Measurements from ENCODE around the gene GREB1.

GREB1 gene

DNA sequence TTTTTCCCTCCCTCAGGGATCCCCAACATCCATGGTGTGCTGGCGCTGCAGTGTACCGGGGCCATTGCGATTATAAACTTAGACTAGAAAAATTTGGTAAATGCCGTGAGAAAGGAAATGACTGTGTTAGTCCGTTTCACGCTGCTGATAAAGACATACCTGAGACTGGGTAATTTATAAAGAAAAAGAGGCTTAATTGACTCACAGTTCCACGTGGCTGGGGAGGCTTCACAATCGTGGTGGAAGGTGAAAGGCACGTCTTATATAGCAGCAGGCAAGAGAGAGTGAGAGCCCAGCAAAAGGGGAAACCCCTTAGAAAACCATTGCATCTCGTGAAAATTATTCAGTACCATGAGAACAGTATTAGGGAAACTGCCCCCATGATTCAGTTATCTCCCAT lies 91.8 kb downstream of the GREB1 start:
- TF ChIP-seq, protein P1, sequence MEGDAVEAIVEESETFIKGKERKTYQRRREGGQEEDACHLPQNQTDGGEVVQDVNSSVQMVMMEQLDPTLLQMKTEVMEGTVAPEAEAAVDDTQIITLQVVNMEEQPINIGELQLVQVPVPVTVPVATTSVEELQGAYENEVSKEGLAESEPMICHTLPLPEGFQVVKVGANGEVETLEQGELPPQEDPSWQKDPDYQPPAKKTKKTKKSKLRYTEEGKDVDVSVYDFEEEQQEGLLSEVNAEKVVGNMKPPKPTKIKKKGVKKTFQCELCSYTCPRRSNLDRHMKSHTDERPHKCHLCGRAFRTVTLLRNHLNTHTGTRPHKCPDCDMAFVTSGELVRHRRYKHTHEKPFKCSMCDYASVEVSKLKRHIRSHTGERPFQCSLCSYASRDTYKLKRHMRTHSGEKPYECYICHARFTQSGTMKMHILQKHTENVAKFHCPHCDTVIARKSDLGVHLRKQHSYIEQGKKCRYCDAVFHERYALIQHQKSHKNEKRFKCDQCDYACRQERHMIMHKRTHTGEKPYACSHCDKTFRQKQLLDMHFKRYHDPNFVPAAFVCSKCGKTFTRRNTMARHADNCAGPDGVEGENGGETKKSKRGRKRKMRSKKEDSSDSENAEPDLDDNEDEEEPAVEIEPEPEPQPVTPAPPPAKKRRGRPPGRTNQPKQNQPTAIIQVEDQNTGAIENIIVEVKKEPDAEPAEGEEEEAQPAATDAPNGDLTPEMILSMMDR (conservative IDR thresholded peaks at IDR 0.05; ENCODE audit: low read length): no peak
- no peak for DNase-seq (ENCODE audit: low read depth)
- no peak overlapping the region for H3K4me3 ChIP-seq (ENCODE audit: low read length)

DNA sequence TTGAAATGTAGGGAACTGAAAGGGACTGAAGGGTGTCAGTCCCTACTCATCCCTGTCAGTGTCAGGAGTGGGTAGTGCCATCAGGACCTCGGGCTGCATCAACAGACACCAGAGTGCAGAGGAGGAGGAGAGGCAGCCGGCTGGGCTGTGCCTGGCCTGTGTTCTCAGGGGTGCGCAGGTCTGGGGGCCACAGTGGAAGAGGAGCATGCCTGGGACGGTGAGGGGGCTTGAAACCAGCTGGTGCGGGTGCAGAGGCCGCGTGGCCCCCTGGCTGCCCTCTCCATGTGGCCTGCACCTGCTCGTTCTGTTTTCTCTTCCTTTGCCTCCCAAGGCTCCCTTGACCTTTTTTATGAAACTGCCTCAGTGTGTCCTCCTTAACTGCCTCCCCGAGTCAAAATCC lies 94.8 kb downstream of the GREB1 start:
- TF ChIP-seq, protein P1 (conservative IDR thresholded peaks at IDR 0.05; ENCODE audit: low read length): no peak
- DNase-seq (ENCODE audit: low read depth): no peak
- no peak overlapping the region for H3K4me3 ChIP-seq (ENCODE audit: low read length)

DNA sequence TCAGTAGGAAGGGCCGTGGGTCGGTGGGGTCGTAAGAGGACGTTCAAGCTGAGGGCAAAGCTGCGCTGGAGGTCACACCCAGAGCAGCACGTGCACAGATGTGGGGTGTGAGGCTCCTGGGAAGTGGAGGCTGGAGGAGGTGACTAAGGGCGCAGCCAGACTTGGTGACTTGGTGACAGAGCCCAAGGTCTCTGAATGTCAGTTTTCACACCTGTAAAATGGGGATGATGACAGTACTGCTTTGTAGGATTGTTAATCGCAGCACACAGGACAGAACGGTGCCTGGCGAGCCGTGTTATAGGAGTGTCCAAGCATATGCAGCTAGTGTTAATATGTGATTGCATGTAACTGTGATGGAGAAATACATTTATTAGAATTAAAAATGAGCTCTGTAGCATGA lies 95.4 kb downstream of the GREB1 start:
- DNase-seq (ENCODE audit: low read depth): no peak
- no peak overlapping the region for H3K4me3 ChIP-seq (ENCODE audit: low read length)
- TF ChIP-seq, protein P1 (conservative IDR thresholded peaks at IDR 0.05; ENCODE audit: low read length): no peak

DNA sequence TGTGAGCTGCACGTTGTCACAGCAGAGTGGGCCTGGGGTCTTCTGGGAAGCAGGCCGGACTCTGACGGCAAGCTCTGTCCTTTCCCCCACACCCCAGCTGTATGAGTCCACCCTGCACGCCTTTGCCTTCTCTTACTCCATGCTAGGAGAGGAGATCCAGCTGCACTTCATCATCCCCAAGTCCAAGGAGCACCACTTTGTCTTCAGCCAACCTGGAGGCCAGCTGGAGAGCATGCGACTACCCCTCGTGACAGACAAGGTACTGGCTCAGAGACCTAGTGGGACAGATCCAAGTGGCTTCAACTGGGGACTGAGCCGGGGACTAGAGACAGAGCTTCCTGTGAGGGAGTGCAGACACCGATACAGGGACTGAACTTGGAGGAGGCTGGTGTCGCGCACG lies 96.0 kb downstream of the GREB1 start:
- TF ChIP-seq, protein P1 (conservative IDR thresholded peaks at IDR 0.05; ENCODE audit: low read length): no peak
- no peak overlapping the region for H3K4me3 ChIP-seq (ENCODE audit: low read length)
- DNase-seq (ENCODE audit: low read depth): no peak

DNA sequence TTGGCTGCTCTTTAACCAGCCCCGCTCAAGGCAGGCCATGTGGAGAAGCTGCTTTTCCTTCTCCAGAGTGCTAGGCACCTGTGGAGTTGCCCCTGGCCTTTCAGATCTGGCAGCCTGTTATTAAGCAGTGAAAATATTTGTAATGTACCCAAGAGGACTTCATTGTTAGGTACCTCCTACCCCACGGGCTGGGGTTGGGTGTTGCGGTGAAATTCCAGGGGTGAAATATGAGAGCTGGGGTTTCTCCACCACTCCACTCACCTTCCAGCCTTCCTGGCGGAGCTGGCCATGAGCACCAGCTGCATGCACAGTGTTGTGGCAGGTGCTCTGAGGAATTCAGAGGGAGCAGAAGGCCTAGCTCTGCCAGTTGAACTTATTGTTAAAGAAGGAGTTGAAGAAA lies 97.0 kb downstream of the GREB1 start:
- no peak overlapping the region for H3K4me3 ChIP-seq (ENCODE audit: low read length)
- DNase-seq (ENCODE audit: low read depth): no peak
- TF ChIP-seq, protein P1 (conservative IDR thresholded peaks at IDR 0.05; ENCODE audit: low read length): no peak

DNA sequence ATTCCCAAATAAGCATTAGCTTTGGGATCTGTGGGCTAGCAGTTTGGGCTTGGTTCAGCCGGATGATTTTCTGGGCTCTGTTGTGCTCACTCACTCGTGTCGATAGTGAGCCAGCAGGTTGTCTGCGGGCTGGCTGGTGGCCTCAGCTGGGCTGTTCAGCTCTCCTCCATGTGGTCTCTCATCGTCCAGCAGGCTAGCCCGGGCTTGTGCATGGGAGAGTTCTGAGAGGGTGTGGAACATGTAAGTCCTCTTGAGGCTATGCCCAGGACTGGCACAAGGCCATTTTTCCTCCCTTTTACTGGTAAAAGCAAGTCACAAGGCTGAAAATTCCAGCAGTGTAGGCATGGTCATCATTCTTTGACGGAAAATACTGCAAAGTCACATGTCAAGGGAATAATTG lies 97.6 kb downstream of the GREB1 start:
- TF ChIP-seq, protein P1 (conservative IDR thresholded peaks at IDR 0.05; ENCODE audit: low read length): no peak
- DNase-seq (ENCODE audit: low read depth): peak; percentile 6
- H3K4me3 ChIP-seq (ENCODE audit: low read length): no peak overlapping the region

DNA sequence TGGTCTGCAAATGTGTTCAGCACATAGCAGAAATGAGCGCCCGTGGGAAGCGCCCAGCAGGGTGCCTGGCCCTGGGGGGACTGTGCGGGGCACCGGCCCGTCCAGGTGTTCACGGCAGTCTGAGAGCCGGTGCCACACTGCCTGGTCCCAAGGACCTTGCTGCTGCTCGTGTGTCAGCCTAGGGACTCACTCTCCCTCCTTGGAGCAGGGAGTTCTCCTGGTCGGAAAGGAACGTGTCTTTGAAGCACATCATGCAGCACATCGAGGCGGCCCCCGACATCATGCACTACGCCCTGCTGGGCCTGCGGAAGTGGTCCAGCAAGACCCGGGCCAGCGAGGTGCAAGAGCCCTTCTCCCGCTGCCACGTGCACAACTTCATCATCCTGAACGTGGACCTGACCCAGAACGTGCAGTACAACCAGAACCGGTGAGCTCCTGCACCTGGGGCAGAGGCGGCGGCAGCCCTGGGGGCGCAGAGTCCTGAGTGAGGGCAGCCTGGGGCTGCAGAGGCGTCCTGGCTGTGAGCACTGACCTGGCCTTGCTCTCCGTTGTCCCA lies 100.2 kb downstream of the GREB1 start:
- H3K4me3 ChIP-seq (ENCODE audit: low read length): no peak overlapping the region
- no peak for DNase-seq (ENCODE audit: low read depth)
- TF ChIP-seq, protein P1 (conservative IDR thresholded peaks at IDR 0.05; ENCODE audit: low read length): no peak

All from AG10803 (cell line).